ENCODE data around the gene NEUROG3. TPM values are rescaled to one million over a fixed set of nuclear protein-coding genes. Genes with fewer than 3 reads are reported as not detected.

NEUROG3 gene
- total and polyA plus RNA-seq, 4 donors: 0.05 TPM; not detected in 3

GRCh38 chr10:69583106-69583505, 9.9 kb upstream of the NEUROG3 start:
- 46 to 61% methylated on average over 2 of the region's 2 CpGs for WGBS, 2 donors
- Histone ChIP-seq H3K9ac (ENCODE audit: insufficient read depth in 1 of 2, low read length in 2 of 2) (no peak overlapping the region), H3K9me3 (ENCODE audit: control insufficient read depth in 4 of 4, insufficient read depth in 3 of 4, low read length in 3 of 4) (peaks cover 0 to 1% (median 0%) of the 10 kb centered on the region in 4 donors), H3K4me3 (no peak overlapping the region), H3K4me1 (ENCODE audit: control insufficient read depth in 5 of 5, insufficient read depth in 5 of 5, low read length in 5 of 5) (no peaks in the 10 kb centered on the region), H3K27me3 (ENCODE audit: control insufficient read depth in 3 of 3, insufficient read depth in 3 of 3, low read length in 2 of 3) (peaks cover 4 to 38% (median 22%) of the 10 kb centered on the region in 3 donors), H3K27ac (ENCODE audit: low read depth in 1 of 2, low read length in 1 of 2) (no peak overlapping the region), H3K36me3 (ENCODE audit: control insufficient read depth in 4 of 4, insufficient read depth in 4 of 4, low read length in 4 of 4) (no peaks in the 10 kb centered on the region)
- no peak for ATAC-seq (ENCODE audit: insufficient read depth, low FRiP score)
- no peak for DNase-seq
- TF ChIP-seq, protein P1, sequence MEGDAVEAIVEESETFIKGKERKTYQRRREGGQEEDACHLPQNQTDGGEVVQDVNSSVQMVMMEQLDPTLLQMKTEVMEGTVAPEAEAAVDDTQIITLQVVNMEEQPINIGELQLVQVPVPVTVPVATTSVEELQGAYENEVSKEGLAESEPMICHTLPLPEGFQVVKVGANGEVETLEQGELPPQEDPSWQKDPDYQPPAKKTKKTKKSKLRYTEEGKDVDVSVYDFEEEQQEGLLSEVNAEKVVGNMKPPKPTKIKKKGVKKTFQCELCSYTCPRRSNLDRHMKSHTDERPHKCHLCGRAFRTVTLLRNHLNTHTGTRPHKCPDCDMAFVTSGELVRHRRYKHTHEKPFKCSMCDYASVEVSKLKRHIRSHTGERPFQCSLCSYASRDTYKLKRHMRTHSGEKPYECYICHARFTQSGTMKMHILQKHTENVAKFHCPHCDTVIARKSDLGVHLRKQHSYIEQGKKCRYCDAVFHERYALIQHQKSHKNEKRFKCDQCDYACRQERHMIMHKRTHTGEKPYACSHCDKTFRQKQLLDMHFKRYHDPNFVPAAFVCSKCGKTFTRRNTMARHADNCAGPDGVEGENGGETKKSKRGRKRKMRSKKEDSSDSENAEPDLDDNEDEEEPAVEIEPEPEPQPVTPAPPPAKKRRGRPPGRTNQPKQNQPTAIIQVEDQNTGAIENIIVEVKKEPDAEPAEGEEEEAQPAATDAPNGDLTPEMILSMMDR (IDR thresholded peaks at IDR 0.05; ENCODE audit: control extremely low read depth, extremely low read depth): no peak

DNA sequence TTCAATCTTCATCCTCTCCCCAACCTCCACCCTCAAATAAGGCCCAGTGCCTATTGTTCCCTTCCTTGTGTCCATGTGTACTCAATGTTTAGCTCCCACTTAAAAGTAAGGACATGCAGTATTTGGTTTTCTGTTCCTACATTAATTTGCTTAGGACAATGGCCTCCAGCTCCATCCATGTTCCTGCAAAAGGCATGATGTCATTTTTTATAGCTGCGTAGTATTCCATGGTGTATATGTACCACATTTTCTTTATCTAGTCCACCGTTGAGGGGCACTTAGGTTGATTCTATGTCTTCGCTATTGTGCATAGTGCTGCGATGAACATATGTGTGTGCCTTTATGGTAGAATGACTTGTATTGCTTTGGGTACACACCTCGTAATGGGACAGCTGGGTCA, 7.2 kb upstream of the NEUROG3 start:
- DNase-seq (no peak), ATAC-seq (ENCODE audit: insufficient read depth, low FRiP score) (no peak)
- Histone ChIP-seq H3K4me1 (ENCODE audit: control insufficient read depth in 5 of 5, insufficient read depth in 5 of 5, low read length in 5 of 5) (no peaks in the 10 kb centered on the region), H3K4me3 (no peak overlapping the region), H3K27ac (ENCODE audit: low read depth in 1 of 2, low read length in 1 of 2) (no peak overlapping the region), H3K9me3 (ENCODE audit: control insufficient read depth in 4 of 4, insufficient read depth in 3 of 4, low read length in 3 of 4) (peaks cover 0 to 1% (median 0%) of the 10 kb centered on the region in 4 donors), H3K9ac (ENCODE audit: insufficient read depth in 1 of 2, low read length in 2 of 2) (no peak overlapping the region), H3K36me3 (ENCODE audit: control insufficient read depth in 4 of 4, insufficient read depth in 4 of 4, low read length in 4 of 4) (no peaks in the 10 kb centered on the region), H3K27me3 (ENCODE audit: control insufficient read depth in 3 of 3, insufficient read depth in 3 of 3, low read length in 2 of 3) (peaks cover 23 to 53% (median 37%) of the 10 kb centered on the region in 3 donors)
- WGBS, 2 donors: 72 to 74% methylated on average over 5 of the region's 5 CpGs
- TF ChIP-seq, protein P1 (IDR thresholded peaks at IDR 0.05; ENCODE audit: control extremely low read depth, extremely low read depth): no peak

DNA sequence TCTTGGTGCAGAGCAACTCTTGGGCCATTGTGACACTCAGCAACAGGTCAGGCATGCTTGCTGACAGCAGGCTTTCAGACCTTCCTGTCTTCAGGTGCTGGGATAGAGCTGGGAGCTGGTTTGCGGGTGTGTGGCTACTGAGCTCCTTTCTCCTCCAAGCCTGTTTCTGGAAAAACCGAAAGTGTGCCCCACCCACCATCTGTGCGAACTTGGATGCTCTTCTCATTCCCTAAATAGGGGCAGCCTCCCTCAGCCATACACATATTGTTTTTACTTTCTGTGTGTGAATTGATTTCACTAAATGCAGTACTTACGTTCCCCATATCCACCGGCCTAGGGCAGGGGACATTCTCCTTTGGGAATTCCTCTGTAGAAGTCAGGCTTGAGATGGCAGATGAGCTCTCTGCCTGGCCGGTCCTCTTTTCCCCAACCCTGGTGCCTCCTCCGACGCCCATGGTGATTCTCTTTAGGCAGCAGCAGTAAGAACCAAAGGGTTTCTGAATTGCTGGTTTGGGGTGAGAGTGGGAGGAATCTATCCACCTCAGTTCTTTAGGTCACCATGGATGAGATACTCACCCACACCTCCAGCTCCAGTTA, 6.3 kb upstream of the NEUROG3 start:
- Histone ChIP-seq H3K36me3 (ENCODE audit: control insufficient read depth in 4 of 4, insufficient read depth in 4 of 4, low read length in 4 of 4) (no peaks in the 10 kb centered on the region), H3K4me3 (no peak overlapping the region), H3K4me1 (ENCODE audit: control insufficient read depth in 5 of 5, insufficient read depth in 5 of 5, low read length in 5 of 5) (no peaks in the 10 kb centered on the region), H3K27me3 (ENCODE audit: control insufficient read depth in 3 of 3, insufficient read depth in 3 of 3, low read length in 2 of 3) (peaks cover 24 to 56% (median 46%) of the 10 kb centered on the region in 3 donors), H3K27ac (ENCODE audit: low read depth in 1 of 2, low read length in 1 of 2) (no peak overlapping the region), H3K9me3 (ENCODE audit: control insufficient read depth in 4 of 4, insufficient read depth in 3 of 4, low read length in 3 of 4) (peaks cover 0 to 1% (median 0%) of the 10 kb centered on the region in 4 donors), H3K9ac (ENCODE audit: insufficient read depth in 1 of 2, low read length in 2 of 2) (no peak overlapping the region)
- ATAC-seq (ENCODE audit: insufficient read depth, low FRiP score) (no peak), DNase-seq (no peak)
- TF ChIP-seq, protein P1 (IDR thresholded peaks at IDR 0.05; ENCODE audit: control extremely low read depth, extremely low read depth): no peak
- WGBS, 2 donors: 14% methylated on average over 8 of the region's 8 CpGs

All from lung (tissue), 12 donors.